ENCODE results near the gene JAML.

Gene JAML

GRCh38 chr11:118230088-118230487 is 5.3 kb upstream of the JAML start:
- no peak overlapping the region for H3K27ac ChIP-seq
- TF ChIP-seq, protein P1, sequence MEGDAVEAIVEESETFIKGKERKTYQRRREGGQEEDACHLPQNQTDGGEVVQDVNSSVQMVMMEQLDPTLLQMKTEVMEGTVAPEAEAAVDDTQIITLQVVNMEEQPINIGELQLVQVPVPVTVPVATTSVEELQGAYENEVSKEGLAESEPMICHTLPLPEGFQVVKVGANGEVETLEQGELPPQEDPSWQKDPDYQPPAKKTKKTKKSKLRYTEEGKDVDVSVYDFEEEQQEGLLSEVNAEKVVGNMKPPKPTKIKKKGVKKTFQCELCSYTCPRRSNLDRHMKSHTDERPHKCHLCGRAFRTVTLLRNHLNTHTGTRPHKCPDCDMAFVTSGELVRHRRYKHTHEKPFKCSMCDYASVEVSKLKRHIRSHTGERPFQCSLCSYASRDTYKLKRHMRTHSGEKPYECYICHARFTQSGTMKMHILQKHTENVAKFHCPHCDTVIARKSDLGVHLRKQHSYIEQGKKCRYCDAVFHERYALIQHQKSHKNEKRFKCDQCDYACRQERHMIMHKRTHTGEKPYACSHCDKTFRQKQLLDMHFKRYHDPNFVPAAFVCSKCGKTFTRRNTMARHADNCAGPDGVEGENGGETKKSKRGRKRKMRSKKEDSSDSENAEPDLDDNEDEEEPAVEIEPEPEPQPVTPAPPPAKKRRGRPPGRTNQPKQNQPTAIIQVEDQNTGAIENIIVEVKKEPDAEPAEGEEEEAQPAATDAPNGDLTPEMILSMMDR (conservative IDR thresholded peaks at IDR 0.05), result no peak

- TF ChIP-seq, protein P1 (conservative IDR thresholded peaks at IDR 0.05), result no peak
- H3K27ac ChIP-seq, result no peak overlapping the region
These were observed 4.5 kb upstream of the JAML start for GRCh38 chr11:118229274-118229847.

DNA sequence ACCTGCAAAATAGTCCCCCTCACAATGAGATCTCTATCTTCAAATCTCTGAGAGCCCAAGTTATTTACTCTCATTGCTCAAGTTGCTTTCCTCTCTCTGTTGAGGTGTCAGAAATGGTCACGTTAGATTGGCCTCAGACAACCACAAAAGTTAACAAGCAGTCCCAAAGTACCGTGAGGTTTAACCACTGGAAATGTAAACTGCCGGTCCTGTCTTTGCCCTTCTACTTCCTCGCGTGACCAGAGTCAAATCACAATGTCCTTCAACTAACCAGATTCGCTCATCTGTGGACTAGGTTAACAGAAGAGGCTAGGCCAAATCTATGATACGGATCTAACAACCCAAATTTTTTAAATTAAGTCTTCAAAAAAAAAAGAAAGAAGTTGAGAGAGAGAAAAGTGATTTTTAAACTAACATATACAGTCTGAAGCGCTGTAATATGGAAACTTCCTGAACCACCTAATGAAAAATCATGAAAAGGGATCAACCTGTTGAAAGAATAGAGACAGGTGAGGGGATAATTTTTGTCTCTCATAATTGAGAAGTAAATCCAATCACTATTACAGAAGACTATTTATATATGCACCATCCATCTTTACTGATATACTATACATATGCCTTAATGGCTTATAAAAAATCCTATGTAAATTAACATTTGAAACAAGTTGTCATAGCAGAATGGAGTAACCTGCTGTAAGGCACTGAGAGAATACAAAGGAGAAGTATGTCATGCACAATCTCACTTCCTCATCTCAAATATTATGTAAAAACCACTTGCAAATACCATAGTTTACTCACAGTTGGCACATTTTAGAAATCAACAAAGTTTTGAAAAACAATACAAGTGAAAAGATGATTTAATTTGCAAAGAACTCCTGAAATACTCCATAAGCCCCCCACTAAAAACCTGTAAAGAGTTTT is 3.3 kb upstream of the JAML start:
- TF ChIP-seq, protein P1 (conservative IDR thresholded peaks at IDR 0.05), result no peak
- H3K27ac ChIP-seq, result no peak overlapping the region

DNA sequence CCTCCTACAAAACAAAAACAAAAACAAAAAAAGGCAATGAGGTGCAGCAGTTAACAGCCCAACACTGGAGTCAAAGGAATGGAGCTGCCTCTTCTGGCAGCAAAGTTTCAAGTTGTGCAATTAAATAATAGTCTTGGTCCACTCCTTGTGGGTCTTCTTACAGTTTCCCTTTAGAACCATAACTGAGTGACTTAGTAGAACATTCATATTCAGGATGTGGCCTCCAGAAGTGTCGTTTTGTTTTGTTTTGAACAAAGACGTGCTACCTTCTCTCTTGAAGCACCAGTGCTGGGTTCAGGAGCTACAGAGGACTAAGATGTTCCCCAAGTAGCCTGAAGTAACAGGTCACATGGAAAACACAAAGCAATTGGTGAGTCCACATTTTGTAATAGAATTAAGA is 2.0 kb upstream of the JAML start:
- H3K27ac ChIP-seq, result no peak overlapping the region
- TF ChIP-seq, protein P1 (conservative IDR thresholded peaks at IDR 0.05), result no peak

DNA sequence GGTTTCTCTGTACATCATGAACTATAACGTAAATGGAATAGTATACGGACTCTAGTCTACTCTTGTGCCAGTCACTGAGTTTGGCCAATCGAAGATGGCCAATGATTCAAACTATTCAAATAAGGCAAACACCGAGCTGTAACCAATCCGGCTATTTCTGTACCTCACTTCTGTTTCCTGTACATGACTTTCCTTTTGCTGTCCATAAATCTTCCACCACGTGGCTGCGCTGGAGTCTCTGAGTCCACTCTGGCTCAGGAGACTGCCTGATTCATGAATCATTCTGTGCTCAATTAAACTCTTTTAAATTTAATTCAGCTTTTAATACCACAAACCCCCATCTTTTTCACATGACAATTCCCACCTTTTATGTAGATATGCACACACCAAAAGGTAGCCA is 1.5 kb upstream of the JAML start:
- TF ChIP-seq, protein P1 (conservative IDR thresholded peaks at IDR 0.05), result no peak
- no peak overlapping the region for H3K27ac ChIP-seq

GRCh38 chr11:118223992-118224391 is 819 bp downstream of the JAML start:
- H3K27ac ChIP-seq, result no peak overlapping the region
- TF ChIP-seq, protein P1 (conservative IDR thresholded peaks at IDR 0.05), result no peak

GRCh38 chr11:118223570-118223969 is 1.2 kb downstream of the JAML start:
- TF ChIP-seq, protein P1 (conservative IDR thresholded peaks at IDR 0.05), result no peak

More at GRCh38 chr11:118223570-118223969, 1.2 kb downstream of the JAML start:
- H3K27ac ChIP-seq, result no peak overlapping the region
